HG02840 (cell line): ENCODE measurements around the gene RGSL1.
"Not testable (repeated sequence)": the region's sequence is repeated elsewhere in the genome, so short reads cannot be mapped to it uniquely, and the experiment has no call there.

ENCODE experiments used
- ATAC-seq: cut with Tn5 transposase; IDR thresholded peaks from one replicate; pipeline ENCODE4 v1.9.1; 2021; ENCODE audit warnings: mild to moderate bottlenecking, moderate library complexity, moderate number of reproducible peaks; ENCODE audit not compliant: unreplicated experiment, low FRiP score

Gene RGSL1

GRCh38 chr1:182444497-182444896 lies 5.4 kb upstream of the RGSL1 start:
- no peak for ATAC-seq

GRCh38 chr1:182446033-182446669 lies 3.8 kb upstream of the RGSL1 start:
- ATAC-seq, result no peak

GRCh38 chr1:182447124-182447523 lies 2.8 kb upstream of the RGSL1 start:
- not testable (repeated sequence) for ATAC-seq

- no peak for ATAC-seq
These were observed 2.3 kb upstream of the RGSL1 start for GRCh38 chr1:182447660-182448059.

GRCh38 chr1:182453631-182454030 lies 3.7 kb downstream of the RGSL1 start:
- no peak for ATAC-seq

GRCh38 chr1:182457844-182458243 lies 7.9 kb downstream of the RGSL1 start:
- no peak for ATAC-seq

GRCh38 chr1:182459949-182460348 lies 10.0 kb downstream of the RGSL1 start:
- no peak for ATAC-seq

GRCh38 chr1:182460550-182460951 lies 10.6 kb downstream of the RGSL1 start:
- ATAC-seq, result no peak

GRCh38 chr1:182473556-182473955 lies 23.6 kb downstream of the RGSL1 start:
- no peak for ATAC-seq

- no peak for ATAC-seq
These were observed 26.7 kb downstream of the RGSL1 start for GRCh38 chr1:182476625-182477024.

GRCh38 chr1:182478238-182478637 lies 28.3 kb downstream of the RGSL1 start:
- no peak for ATAC-seq

- no peak for ATAC-seq
These were observed 34.1 kb downstream of the RGSL1 start for GRCh38 chr1:182484067-182484466.

GRCh38 chr1:182484531-182485257 lies 34.7 kb downstream of the RGSL1 start:
- ATAC-seq, result peak; percentile 84

GRCh38 chr1:182485861-182486260 lies 35.9 kb downstream of the RGSL1 start:
- ATAC-seq, result no peak

- no peak for ATAC-seq
These were observed 38.9 kb downstream of the RGSL1 start for GRCh38 chr1:182488803-182489202.

GRCh38 chr1:182493063-182493462 lies 43.1 kb downstream of the RGSL1 start:
- ATAC-seq, result no peak

GRCh38 chr1:182495002-182495401 lies 45.1 kb downstream of the RGSL1 start:
- ATAC-seq, result no peak

GRCh38 chr1:182495693-182496092 lies 45.7 kb downstream of the RGSL1 start:
- ATAC-seq, result no peak

GRCh38 chr1:182507685-182508084 lies 57.7 kb downstream of the RGSL1 start:
- ATAC-seq, result no peak

- no peak for ATAC-seq
These were observed 65.6 kb downstream of the RGSL1 start for GRCh38 chr1:182515556-182515955.

- no peak for ATAC-seq
These were observed 70.8 kb downstream of the RGSL1 start for GRCh38 chr1:182520736-182521135.

GRCh38 chr1:182525342-182525741 lies 75.4 kb downstream of the RGSL1 start:
- no peak for ATAC-seq
